ENCODE data around the gene ACER3.
"Not testable (repeated sequence)": the region's sequence is repeated elsewhere in the genome, so short reads cannot be mapped to it uniquely, and the experiment has no call there.

Gene ACER3

DNA sequence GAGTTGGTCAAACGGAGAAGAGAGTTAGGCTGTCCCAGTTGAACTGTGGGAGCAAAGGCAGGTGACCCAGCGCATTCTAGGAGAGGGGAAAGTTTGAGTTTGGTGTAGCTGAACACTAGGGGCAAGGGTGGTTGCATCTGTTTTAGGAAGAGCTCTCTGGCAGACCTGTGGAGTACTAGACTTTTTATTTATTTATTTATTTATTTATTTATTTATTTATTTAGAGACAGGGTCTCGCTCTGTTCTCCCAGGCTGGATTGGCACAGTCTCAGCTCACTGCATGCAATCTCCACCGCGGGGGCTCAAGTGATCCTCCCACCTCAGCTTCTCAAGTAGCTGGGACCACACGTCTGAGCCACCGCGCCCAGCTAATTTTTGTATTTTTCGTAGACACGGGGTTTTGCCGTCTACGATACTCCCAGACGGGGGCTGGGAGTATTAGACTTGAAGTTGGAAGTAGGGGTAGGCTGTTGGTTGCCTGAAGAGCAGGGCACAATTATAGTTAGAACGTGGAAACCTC, 950 bp upstream of the ACER3 start:
- no peak overlapping the region for H3K4me3 ChIP-seq (ENCODE audit: low read depth, low read length)
- peaks cover 4 to 11% of the 10 kb centered on the region in 2 experiments for H3K4me1 ChIP-seq (ENCODE audit: control insufficient read depth in 1 of 2, insufficient read depth in 2 of 2, low read length in 2 of 2)
- H2BK120ac ChIP-seq (ENCODE audit: insufficient read depth, low read length, poor library complexity): no peak overlapping the region
- H3K79me1 ChIP-seq (ENCODE audit: low read length): peaks cover 6% of the 10 kb centered on the region
- H3K27me3 ChIP-seq (ENCODE audit: insufficient read depth, low read length): no peaks in the 10 kb centered on the region
- H4K91ac ChIP-seq (ENCODE audit: low read depth, low read length): no peak overlapping the region
- H2AK5ac ChIP-seq (ENCODE audit: low read length): no peak overlapping the region
- no CpG with 5 or more reads among the region's 14 CpGs for WGBS (ENCODE audit: extremely low coverage, insufficient coverage, insufficient read length)
- no peaks in the 10 kb centered on the region for H3K36me3 ChIP-seq (ENCODE audit: control insufficient read depth in 1 of 2, insufficient read depth in 2 of 2, low read length in 2 of 2)
- no peak overlapping the region for H3K4ac ChIP-seq (ENCODE audit: low read depth, low read length)
- no peak overlapping the region for H2BK5ac ChIP-seq (ENCODE audit: low read depth, low read length, poor library complexity)
- H3K79me2 ChIP-seq (ENCODE audit: control insufficient read depth, insufficient read depth, low read length, poor library complexity): peaks cover 6% of the 10 kb centered on the region
- H3K9me3 ChIP-seq (ENCODE audit: insufficient read depth, low read depth, low read length): no peaks in the 10 kb centered on the region
- DNase-seq: no peak
- H2BK12ac ChIP-seq (ENCODE audit: low read length): no peak overlapping the region
- H3K18ac ChIP-seq (ENCODE audit: low read length): no peak overlapping the region
- H3K9ac ChIP-seq (ENCODE audit: low read length): no peak overlapping the region
- no peak overlapping the region for H4K8ac ChIP-seq (ENCODE audit: low read depth, low read length)
- no peak overlapping the region for H4K12ac ChIP-seq (ENCODE audit: low read depth, low read length)
- no peak overlapping the region for H2AFZ ChIP-seq (ENCODE audit: insufficient read depth, low read length, poor library complexity)
- H3K4me2 ChIP-seq (ENCODE audit: low read length): no peak overlapping the region
- H3K14ac ChIP-seq (ENCODE audit: low read length): no peak overlapping the region
- H3K27ac ChIP-seq (ENCODE audit: low read depth, low read length): no peak overlapping the region
- no peak overlapping the region for H3K23ac ChIP-seq (ENCODE audit: low read length)

DNA sequence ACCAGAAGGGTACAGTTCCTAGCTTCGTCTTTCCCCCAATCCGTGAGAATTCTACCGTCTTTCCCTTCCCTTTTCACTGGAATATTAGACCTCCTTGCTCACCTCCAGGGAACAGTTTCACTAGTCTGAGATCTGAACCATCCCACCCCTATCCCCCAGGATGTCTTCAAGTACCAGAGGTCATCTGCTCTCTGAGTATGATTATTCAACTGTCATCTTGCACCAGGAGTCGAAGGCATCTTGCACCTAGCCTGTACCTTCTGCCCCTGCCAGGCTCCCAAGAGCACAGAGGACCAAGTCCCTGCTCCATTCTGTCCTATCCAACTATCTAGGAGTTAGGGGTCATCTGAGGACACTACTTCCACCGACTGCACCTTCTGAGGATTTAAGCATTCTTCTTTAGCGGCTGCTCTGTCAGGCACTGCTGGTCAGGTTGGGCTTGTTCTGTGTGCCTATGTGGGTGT, 804 bp downstream of the ACER3 start:
- peak overlapping the region; percentile 92 for H3K9ac ChIP-seq (ENCODE audit: low read length)
- WGBS (ENCODE audit: extremely low coverage, insufficient coverage, insufficient read length): no CpG with 5 or more reads among the region's 6 CpGs
- no peak overlapping the region for H2AFZ ChIP-seq (ENCODE audit: insufficient read depth, low read length, poor library complexity)
- no peak overlapping the region for H4K91ac ChIP-seq (ENCODE audit: low read depth, low read length)
- H4K12ac ChIP-seq (ENCODE audit: low read depth, low read length): no peak overlapping the region
- peaks cover 6% of the 10 kb centered on the region for H3K79me2 ChIP-seq (ENCODE audit: control insufficient read depth, insufficient read depth, low read length, poor library complexity)
- peak overlapping the region; percentile 82 for H3K4me2 ChIP-seq (ENCODE audit: low read length)
- DNase-seq: peak in 1 of 2 donors; percentile 64
- no peak overlapping the region for H3K23ac ChIP-seq (ENCODE audit: low read length)
- peaks cover 6% of the 10 kb centered on the region for H3K79me1 ChIP-seq (ENCODE audit: low read length)
- H3K36me3 ChIP-seq (ENCODE audit: control insufficient read depth in 1 of 2, insufficient read depth in 2 of 2, low read length in 2 of 2): no peaks in the 10 kb centered on the region
- no peak overlapping the region for H2BK5ac ChIP-seq (ENCODE audit: low read depth, low read length, poor library complexity)
- H3K14ac ChIP-seq (ENCODE audit: low read length): peak overlapping the region; percentile 98
- H3K4ac ChIP-seq (ENCODE audit: low read depth, low read length): peak overlapping the region; percentile 96
- H3K4me1 ChIP-seq (ENCODE audit: control insufficient read depth in 1 of 2, insufficient read depth in 2 of 2, low read length in 2 of 2): peaks cover 4 to 11% of the 10 kb centered on the region in 2 experiments
- H3K27me3 ChIP-seq (ENCODE audit: insufficient read depth, low read length): no peaks in the 10 kb centered on the region
- H3K27ac ChIP-seq (ENCODE audit: low read depth, low read length): no peak overlapping the region
- H2BK120ac ChIP-seq (ENCODE audit: insufficient read depth, low read length, poor library complexity): peak overlapping the region; percentile 25
- no peaks in the 10 kb centered on the region for H3K9me3 ChIP-seq (ENCODE audit: insufficient read depth, low read depth, low read length)
- peak overlapping the region; percentile 95 for H3K4me3 ChIP-seq (ENCODE audit: low read depth, low read length)
- no peak overlapping the region for H2BK12ac ChIP-seq (ENCODE audit: low read length)
- H3K18ac ChIP-seq (ENCODE audit: low read length): peak overlapping the region; percentile 98
- H2AK5ac ChIP-seq (ENCODE audit: low read length): no peak overlapping the region
- no peak overlapping the region for H4K8ac ChIP-seq (ENCODE audit: low read depth, low read length)

- H2BK5ac ChIP-seq (ENCODE audit: low read depth, low read length, poor library complexity); H4K12ac ChIP-seq (ENCODE audit: low read depth, low read length); DNase-seq; H3K27ac ChIP-seq (ENCODE audit: low read depth, low read length); H3K18ac ChIP-seq (ENCODE audit: low read length); H3K4me2 ChIP-seq (ENCODE audit: low read length); H3K4me3 ChIP-seq (ENCODE audit: low read depth, low read length); H3K27me3 ChIP-seq (ENCODE audit: insufficient read depth, low read length); H2BK120ac ChIP-seq (ENCODE audit: insufficient read depth, low read length, poor library complexity); H2AFZ ChIP-seq (ENCODE audit: insufficient read depth, low read length, poor library complexity); H3K4ac ChIP-seq (ENCODE audit: low read depth, low read length); H3K79me1 ChIP-seq (ENCODE audit: low read length); H2BK12ac ChIP-seq (ENCODE audit: low read length); H4K8ac ChIP-seq (ENCODE audit: low read depth, low read length); H3K79me2 ChIP-seq (ENCODE audit: control insufficient read depth, insufficient read depth, low read length, poor library complexity); H3K14ac ChIP-seq (ENCODE audit: low read length); H3K36me3 ChIP-seq (ENCODE audit: control insufficient read depth in 1 of 2, insufficient read depth in 2 of 2, low read length in 2 of 2); H3K9me3 ChIP-seq (ENCODE audit: insufficient read depth, low read depth, low read length); H3K23ac ChIP-seq (ENCODE audit: low read length); H3K9ac ChIP-seq (ENCODE audit: low read length); H2AK5ac ChIP-seq (ENCODE audit: low read length); H4K91ac ChIP-seq (ENCODE audit: low read depth, low read length): not testable (repeated sequence)
- no CpG with 5 or more reads among the region's 2 CpGs for WGBS (ENCODE audit: extremely low coverage, insufficient coverage, insufficient read length)
- peaks cover 9 to 14% of the 10 kb centered on the region in 2 experiments for H3K4me1 ChIP-seq (ENCODE audit: control insufficient read depth in 1 of 2, insufficient read depth in 2 of 2, low read length in 2 of 2)
Observed at GRCh38 chr11:76862794-76863193, 2.1 kb downstream of the ACER3 start.

- Histone ChIP-seq H2BK5ac (ENCODE audit: low read depth, low read length, poor library complexity) (no peak overlapping the region), H3K9ac (ENCODE audit: low read length) (no peak overlapping the region), H3K79me2 (ENCODE audit: control insufficient read depth, insufficient read depth, low read length, poor library complexity) (peaks cover 6% of the 10 kb centered on the region), H3K4ac (ENCODE audit: low read depth, low read length) (peak overlapping the region; percentile 48), H3K27ac (ENCODE audit: low read depth, low read length) (no peak overlapping the region), H4K91ac (ENCODE audit: low read depth, low read length) (no peak overlapping the region), H3K4me3 (ENCODE audit: low read depth, low read length) (no peak overlapping the region), H4K12ac (ENCODE audit: low read depth, low read length) (no peak overlapping the region), H3K23ac (ENCODE audit: low read length) (no peak overlapping the region), H2AFZ (ENCODE audit: insufficient read depth, low read length, poor library complexity) (no peak overlapping the region), H3K18ac (ENCODE audit: low read length) (no peak overlapping the region), H2BK120ac (ENCODE audit: insufficient read depth, low read length, poor library complexity) (no peak overlapping the region), H3K9me3 (ENCODE audit: insufficient read depth, low read depth, low read length) (no peaks in the 10 kb centered on the region), H3K79me1 (ENCODE audit: low read length) (peaks cover 13% of the 10 kb centered on the region), H3K4me2 (ENCODE audit: low read length) (no peak overlapping the region), H3K4me1 (ENCODE audit: control insufficient read depth in 1 of 2, insufficient read depth in 2 of 2, low read length in 2 of 2) (peaks cover 11 to 15% of the 10 kb centered on the region in 2 experiments), H2BK12ac (ENCODE audit: low read length) (no peak overlapping the region), H3K27me3 (ENCODE audit: insufficient read depth, low read length) (no peaks in the 10 kb centered on the region), H3K14ac (ENCODE audit: low read length) (no peak overlapping the region), H4K8ac (ENCODE audit: low read depth, low read length) (no peak overlapping the region), H3K36me3 (ENCODE audit: control insufficient read depth in 1 of 2, insufficient read depth in 2 of 2, low read length in 2 of 2) (no peaks in the 10 kb centered on the region), H2AK5ac (ENCODE audit: low read length) (no peak overlapping the region)
- WGBS (ENCODE audit: extremely low coverage, insufficient coverage, insufficient read length): no CpG with 5 or more reads among the region's 3 CpGs
- peak in 1 of 2 donors; percentile 27 for DNase-seq
Observed at GRCh38 chr11:76863196-76863777, 2.6 kb downstream of the ACER3 start.

Measured in trophoblast cell (in vitro differentiated cells and primary cell).